H1 (cell line): ENCODE results near the gene CDK7. TPM values are rescaled to one million over a fixed set of nuclear protein-coding genes. Genes with fewer than 3 reads are reported as not detected.

ENCODE experiments used
- CTCF ChIA-PET: fragments of 300-600 bp; sonication (Branson Sonifier 250); formaldehyde crosslinking; loops from one replicate; lab custom pipeline; 2021; ENCODE audit not compliant: partially characterized antibody; lab: Charles Lee
- POLR2A ChIA-PET: fragments of 300-600 bp; sonication (Branson Sonifier 250); formaldehyde crosslinking; loops from one replicate; lab custom pipeline; 2021; ENCODE audit warnings: inconsistent platforms; ENCODE audit not compliant: partially characterized antibody; lab: Charles Lee
- DNase-seq, 2 experiments: peaks; one replicate each; pipeline versions ENCODE4 v3.0.0 to v3.0.0-alpha.2; 2010 to 2022; ENCODE audit warnings: low spot score in 2 of 2, low read depth in 1 of 2, mixed read lengths in 1 of 2
- FAIRE-seq: peaks from 2 replicates; lab custom pipeline; 2011; peaks lifted over from hg19 to GRCh38; lab: Jason Lieb, UNC
- H2AFZ ChIP-seq: 2 replicates; pipeline ENCODE4 v1.8.1; 2012; ENCODE audit warnings: low read length, inconsistent platforms
- H2AK5ac ChIP-seq: 2 replicates; pipeline ENCODE4 v1.6.1; 2013; ENCODE audit warnings: low read depth, low read length
- H2BK120ac ChIP-seq: replicated peaks from 2 replicates; pipeline ENCODE3; 2013; ENCODE audit warnings: low read depth, low read length, inconsistent platforms
- H2BK12ac ChIP-seq: 2 replicates; pipeline ENCODE4 v1.6.1; 2013; ENCODE audit warnings: low read depth, low read length
- H2BK15ac ChIP-seq: 2 replicates; pipeline ENCODE4 v1.6.1; 2013; ENCODE audit warnings: low read length
- H2BK20ac ChIP-seq: 2 replicates; pipeline ENCODE4 v1.6.1; 2013; ENCODE audit warnings: low read length
- H2BK5ac ChIP-seq: 2 replicates; pipeline ENCODE4 v1.6.1; 2013; ENCODE audit warnings: low read depth, low read length
- H3K14ac ChIP-seq: 2 replicates; pipeline ENCODE4 v1.6.1; 2013; ENCODE audit warnings: inconsistent platforms; ENCODE audit not compliant: insufficient read length
- H3K18ac ChIP-seq: 2 replicates; pipeline ENCODE4 v1.6.1; 2013; ENCODE audit warnings: low read length; ENCODE audit errors: extremely low read depth
- H3K23ac ChIP-seq: 2 replicates; pipeline ENCODE4 v1.6.1; 2013; ENCODE audit warnings: inconsistent platforms; ENCODE audit not compliant: insufficient read length
- H3K23me2 ChIP-seq: 2 replicates; pipeline ENCODE4 v1.6.1; 2013; ENCODE audit warnings: low read depth, low read length
- H3K27ac ChIP-seq: 2 replicates; pipeline ENCODE4 v1.6.1; 2011; ENCODE audit warnings: low read depth, low read length, inconsistent platforms
- H3K27me3 ChIP-seq, 4 experiments: replicated peaks in 1 of 4; 1 replicate in 1 of 4; 2 replicates in 3 of 4; pipeline versions ENCODE4 v1.6.1 to v1.8.1; 2011 to 2013; ENCODE audit warnings: low read length in 3 of 4, mild to moderate bottlenecking in 3 of 4, inconsistent platforms in 2 of 4, mixed read lengths in 2 of 4, moderate library complexity in 1 of 4; ENCODE audit not compliant: control insufficient read depth in 3 of 4, insufficient read depth in 3 of 4; ENCODE audit errors: extremely low read depth in 1 of 4
- H3K36me3 ChIP-seq, 4 experiments: 2 replicates each; pipeline versions ENCODE4 v1.6.1 to v1.8.1; 2011 to 2013; ENCODE audit warnings: mild to moderate bottlenecking in 4 of 4, low read length in 3 of 4, moderate library complexity in 2 of 4, control low read depth in 1 of 4, inconsistent platforms in 1 of 4; ENCODE audit not compliant: insufficient read depth in 4 of 4, control insufficient read depth in 2 of 4
- H3K4ac ChIP-seq: replicated peaks from 2 replicates; pipeline ENCODE3; 2013; ENCODE audit warnings: low read length, low read depth, mixed read lengths, inconsistent platforms; ENCODE audit not compliant: insufficient read length
- H3K4me1 ChIP-seq, 4 experiments: replicated peaks in 1 of 4; 1 replicate in 1 of 4; 2 replicates in 3 of 4; pipeline versions ENCODE4 v1.6.1 to v1.8.1; 2011 to 2013; ENCODE audit warnings: low read length in 3 of 4, inconsistent platforms in 2 of 4, mixed read lengths in 1 of 4; ENCODE audit not compliant: insufficient read depth in 4 of 4, control insufficient read depth in 3 of 4
- H3K4me2 ChIP-seq, 2 experiments: 2 replicates each; pipeline versions ENCODE4 v1.6.1 to v1.8.1; 2011 to 2013; ENCODE audit warnings: low read depth in 2 of 2, low read length in 2 of 2, control low read depth in 1 of 2, inconsistent platforms in 1 of 2, mild to moderate bottlenecking in 1 of 2; ENCODE audit not compliant: insufficient read depth in 1 of 2
- H3K4me3 ChIP-seq, 4 experiments: fragments of 200-600, 300-600 bp in 1 of 4; sonication (generic), shearing (Covaris generic), sonication (Bioruptor Twin) in 1 of 4; 2 replicates each; pipeline versions ENCODE4 v1.5.1 to v1.8.1; 2011 to 2016; ENCODE audit warnings: low read length in 4 of 4, low read depth in 3 of 4, control low read depth in 2 of 4, inconsistent platforms in 2 of 4, mild to moderate bottlenecking in 2 of 4, mixed read lengths in 1 of 4, moderate library complexity in 1 of 4; ENCODE audit not compliant: insufficient read depth in 2 of 4; ENCODE audit errors: extremely low read depth in 1 of 4
- H3K56ac ChIP-seq: replicated peaks from 2 replicates; pipeline ENCODE3; 2013; ENCODE audit warnings: low read depth, mild to moderate bottlenecking, mixed read lengths, low read length, inconsistent platforms; ENCODE audit not compliant: insufficient read length
- H3K79me1 ChIP-seq: 2 replicates; pipeline ENCODE4 v1.6.1; 2013; ENCODE audit warnings: low read depth, low read length, control low read depth
- H3K79me2 ChIP-seq, 2 experiments: 2 replicates each; pipeline versions ENCODE4 v1.6.1 to v1.8.1; 2012 to 2013; ENCODE audit warnings: low read length in 2 of 2, mild to moderate bottlenecking in 2 of 2, inconsistent platforms in 1 of 2; ENCODE audit not compliant: insufficient read depth in 2 of 2, control insufficient read depth in 1 of 2
- H3K9ac ChIP-seq, 4 experiments: replicated peaks in 1 of 4; 1 replicate in 1 of 4; 2 replicates in 3 of 4; pipeline versions ENCODE4 v1.6.1 to v1.8.1; 2011 to 2013; ENCODE audit warnings: low read depth in 3 of 4, low read length in 3 of 4, control low read depth in 2 of 4, mild to moderate bottlenecking in 2 of 4, moderate library complexity in 2 of 4, inconsistent platforms in 1 of 4; ENCODE audit errors: extremely low read depth in 1 of 4
- H3K9me3 ChIP-seq, 2 experiments: 2 replicates each; pipeline versions ENCODE4 v1.6.1 to v1.8.1; 2012 to 2013; ENCODE audit warnings: mild to moderate bottlenecking in 2 of 2, moderate library complexity in 2 of 2, control low read depth in 1 of 2, inconsistent platforms in 1 of 2, low read depth in 1 of 2, low read length in 1 of 2, mixed read lengths in 1 of 2; ENCODE audit not compliant: insufficient read depth in 2 of 2
- H4K20me1 ChIP-seq, 2 experiments: replicated peaks in 1 of 2; 2 replicates each; pipeline versions ENCODE3 to v1.8.1; 2011 to 2013; ENCODE audit warnings: inconsistent platforms in 2 of 2, low read length in 2 of 2, mild to moderate bottlenecking in 1 of 2; ENCODE audit not compliant: insufficient read depth in 2 of 2, control insufficient read depth in 1 of 2
- H4K5ac ChIP-seq: 2 replicates; pipeline ENCODE4 v1.6.1; 2013; ENCODE audit warnings: low read length, low read depth, mixed read lengths, inconsistent platforms; ENCODE audit not compliant: insufficient read length
- H4K8ac ChIP-seq: 2 replicates; pipeline ENCODE4 v1.8.0; 2013; ENCODE audit warnings: mild to moderate bottlenecking, moderate library complexity, low read length, inconsistent platforms; ENCODE audit not compliant: insufficient read depth; ENCODE audit errors: extremely low read depth
- H4K91ac ChIP-seq: replicated peaks from 2 replicates; pipeline ENCODE3; 2013; ENCODE audit warnings: low read length, mixed read lengths, inconsistent platforms; ENCODE audit not compliant: insufficient read length
- ASH2L ChIP-seq: fragments of 200-600, 300-600 bp; sonication (generic); IDR thresholded peaks from one replicate; pipeline ENCODE4 v1.7.1; 2017; ENCODE audit warnings: low read length
- CBX8 ChIP-seq: fragments of 300-800, 300-1000 bp; sonication (generic); IDR thresholded peaks from 2 replicates; pipeline ENCODE4 v1.7.1; 2016; ENCODE audit warnings: low read depth, low read length, borderline replicate concordance
- KDM1A ChIP-seq: fragments of 200-600, 300-600 bp; sonication (generic); IDR thresholded peaks from 2 replicates; pipeline ENCODE4 v1.7.1; 2016; ENCODE audit warnings: mild to moderate bottlenecking, low read length, borderline replicate concordance
- NANOG ChIP-seq: IDR thresholded peaks from 2 replicates; pipeline ENCODE4 v1.6.1; 2011; ENCODE audit warnings: low read length, low read depth, mild to moderate bottlenecking, inconsistent platforms; ENCODE audit not compliant: insufficient read depth, poor library complexity, severe bottlenecking
- NRF1 ChIP-seq: IDR thresholded peaks from 2 replicates; pipeline ENCODE4 v1.6.1; 2011; ENCODE audit warnings: mild to moderate bottlenecking, low read depth, low read length, improper control_type of control experiment
- SAP30 ChIP-seq: fragments of 300-600 bp; sonication (generic); IDR thresholded peaks from 2 replicates; pipeline ENCODE4 v1.7.1; 2012; ENCODE audit warnings: low read length, moderate library complexity, mild to moderate bottlenecking, inconsistent platforms; ENCODE audit not compliant: insufficient read depth, insufficient replicate concordance
- SP2 ChIP-seq: IDR thresholded peaks from 2 replicates; pipeline ENCODE4 v1.6.1; 2012; ENCODE audit warnings: mild to moderate bottlenecking, low read length, inconsistent platforms
- TBP ChIP-seq: IDR thresholded peaks from 2 replicates; pipeline ENCODE4 v1.6.1; 2011; ENCODE audit warnings: low read depth, low read length, improper control_type of control experiment
- ZNF274 ChIP-seq: IDR thresholded peaks from 2 replicates; pipeline ENCODE4 v1.7.0; 2012; ENCODE audit warnings: low read length, borderline replicate concordance; ENCODE audit errors: extremely low read depth
- WGBS, 2 experiments: shearing (Covaris generic) in 1 of 2; methylation state at CpG; one replicate each; pipeline versions ENCODE4 v1.1.6 to v1.1.7; 2013 to 2015; ENCODE audit warnings: low lambda C conversion rate in 2 of 2, mixed read lengths in 2 of 2, inconsistent platforms in 1 of 2, low coverage in 1 of 2, missing lambda C conversion rate in 1 of 2; ENCODE audit not compliant: insufficient replicate concordance in 2 of 2, insufficient coverage in 1 of 2, insufficient read length in 1 of 2; ENCODE audit errors: extremely low coverage in 1 of 2, missing lambda C conversion rate in 1 of 2; 5-methylcytosine and 5-hydroxymethylcytosine counted together
- polyA plus RNA-seq, 7 experiments: library from polyadenylated mRNA; depleted of rRNA in 3 of 7; stranded (reverse) in 5 of 7; unstranded in 2 of 7; fragments of >200 nt in 5 of 7; fragments of 200-250 nt in 2 of 7; gene quantifications; 1 replicate in 5 of 7; 2 replicates in 1 of 7; 4 replicates in 1 of 7; pipeline versions ENCODE4 v1.2.1 to v1.2.3, GENCODE V29; 2011 to 2013; ENCODE audit warnings: missing spikeins in 2 of 7, mixed read lengths in 2 of 7
- total RNA-seq: library from RNA; stranded (reverse); fragmentation: NEBNext Ultra II Directional; extraction: Animal tissue kit (Norgen Biotek cat#: 25700); gene quantifications from 2 replicates; pipeline ENCODE4 v1.2.1, GENCODE V29; 2021
- TF ChIP-seq, protein P1 (sequence below): IDR thresholded peaks from 2 replicates; pipeline ENCODE4 v1.6.1; 2011; ENCODE audit warnings: low read length, improper control_type of control experiment
- TF ChIP-seq, protein P2 (sequence below): IDR thresholded peaks from 2 replicates; pipeline ENCODE4 v1.6.1; 2012; ENCODE audit warnings: inconsistent platforms
- TF ChIP-seq, protein P3 (sequence below): IDR thresholded peaks from 2 replicates; pipeline ENCODE4 v1.6.1; 2011; ENCODE audit warnings: low read depth, mild to moderate bottlenecking, low read length; ENCODE audit not compliant: insufficient read depth

The CDK7 gene
- total and polyA plus RNA-seq, 2 of the 8 experiments (the other 6 are each of a cell fraction or from before 2014, with no cell fraction given), result 39.9 to 63.4 TPM

DNA sequence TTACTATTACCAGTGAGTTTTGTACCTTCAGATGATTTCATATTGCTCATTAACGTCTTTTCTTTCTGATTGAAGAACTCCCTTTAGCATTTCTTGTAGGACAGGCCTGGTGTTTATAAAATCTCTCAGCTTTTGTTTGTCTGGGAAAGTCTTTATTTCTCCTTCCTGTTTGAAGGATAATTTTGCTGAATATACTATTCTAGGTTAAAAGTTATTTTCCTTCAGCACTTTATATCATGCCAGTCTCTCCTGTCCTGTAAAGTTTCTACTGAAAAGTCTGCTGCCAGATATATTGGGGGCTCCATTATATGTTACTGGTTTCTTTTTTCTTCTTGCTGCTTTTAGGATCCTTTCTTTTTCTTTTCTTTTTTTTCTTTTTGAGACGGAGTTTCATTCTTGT, 13.3 kb downstream of the CDK7 start:
- H4K5ac ChIP-seq, result no peak overlapping the region
- TF ChIP-seq KDM1A, result no peak
- TF ChIP-seq SAP30, result no peak
- no peak for TF ChIP-seq CBX8
- TF ChIP-seq, protein P1, sequence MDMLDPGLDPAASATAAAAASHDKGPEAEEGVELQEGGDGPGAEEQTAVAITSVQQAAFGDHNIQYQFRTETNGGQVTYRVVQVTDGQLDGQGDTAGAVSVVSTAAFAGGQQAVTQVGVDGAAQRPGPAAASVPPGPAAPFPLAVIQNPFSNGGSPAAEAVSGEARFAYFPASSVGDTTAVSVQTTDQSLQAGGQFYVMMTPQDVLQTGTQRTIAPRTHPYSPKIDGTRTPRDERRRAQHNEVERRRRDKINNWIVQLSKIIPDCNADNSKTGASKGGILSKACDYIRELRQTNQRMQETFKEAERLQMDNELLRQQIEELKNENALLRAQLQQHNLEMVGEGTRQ, result no peak
- TF ChIP-seq SP2, result no peak
- TF ChIP-seq, protein P2, sequence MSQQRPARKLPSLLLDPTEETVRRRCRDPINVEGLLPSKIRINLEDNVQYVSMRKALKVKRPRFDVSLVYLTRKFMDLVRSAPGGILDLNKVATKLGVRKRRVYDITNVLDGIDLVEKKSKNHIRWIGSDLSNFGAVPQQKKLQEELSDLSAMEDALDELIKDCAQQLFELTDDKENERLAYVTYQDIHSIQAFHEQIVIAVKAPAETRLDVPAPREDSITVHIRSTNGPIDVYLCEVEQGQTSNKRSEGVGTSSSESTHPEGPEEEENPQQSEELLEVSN, result no peak
- TF ChIP-seq NANOG, result no peak
- TF ChIP-seq TBP, result no peak
- no peak for TF ChIP-seq ZNF274
- TF ChIP-seq, protein P3, sequence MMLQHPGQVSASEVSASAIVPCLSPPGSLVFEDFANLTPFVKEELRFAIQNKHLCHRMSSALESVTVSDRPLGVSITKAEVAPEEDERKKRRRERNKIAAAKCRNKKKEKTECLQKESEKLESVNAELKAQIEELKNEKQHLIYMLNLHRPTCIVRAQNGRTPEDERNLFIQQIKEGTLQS, result no peak
- no peak for TF ChIP-seq NRF1
- TF ChIP-seq ASH2L, result no peak

More for the DNA sequence above, 13.3 kb downstream of the CDK7 start:
- Histone ChIP-seq H3K23me2 (no peaks in the 10 kb centered on the region), H3K36me3 (no peaks in the 10 kb centered on the region; a peak in 2 of 8 replicates), H3K4me3 (no peak overlapping the region), H3K4ac (no peak overlapping the region), H2BK120ac (no peak overlapping the region), H4K91ac (no peak overlapping the region), H2AFZ (no peak overlapping the region), H3K14ac (no peak overlapping the region), H3K27me3 (no peaks in the 10 kb centered on the region), H2BK20ac (no peak overlapping the region), H2BK12ac (no peak overlapping the region), H2BK5ac (no peak overlapping the region), H3K56ac (no peak overlapping the region), H3K18ac (no peak overlapping the region), H3K4me2 (no peak overlapping the region), H2BK15ac (no peak overlapping the region), H3K79me2 (peaks cover 8 to 86% of the 10 kb centered on the region in 2 experiments), H2AK5ac (no peak overlapping the region), H4K8ac (no peak overlapping the region), H3K4me1 (no peaks in the 10 kb centered on the region), H3K9me3 (no peaks in the 10 kb centered on the region), H4K20me1 (peaks cover 1 to 6% of the 10 kb centered on the region in 2 experiments), H3K23ac (no peak overlapping the region), H3K9ac (no peak overlapping the region), H3K27ac (no peak overlapping the region), H3K79me1 (peaks cover 5% of the 10 kb centered on the region; the same call in 1 of the 2 replicates)
- ChIA-PET CTCF (no interaction called here), POLR2A (no interaction called here)
- DNase-seq (no peak), FAIRE-seq (no peak)
- WGBS, 2 experiments, result 91% methylated on average over 2 of the region's 2 CpGs; no CpG with 5 or more reads in 1 of the 2 experiments
